GM12878 (cell line): ENCODE data around the gene ORAI1. TPM values are rescaled to one million over a fixed set of nuclear protein-coding genes. Genes with fewer than 3 reads are reported as not detected.

Experiments
- ATAC-seq: fragments of 200-7000 bp; cut with Tn5 transposase; 3 replicates; pipeline ENCODE4 v1.9.1; 2020; ENCODE audit warnings: mild to moderate bottlenecking, moderate library complexity
- BruUV-seq: library from RNA; stranded (reverse); fragments of 400-500 nt; replicated peaks from 2 replicates; lab custom pipeline; 2021; lab: Mats Ljungman, UMichigan
- CTCF ChIA-PET: fragments of 300-600 bp; sonication (Branson Sonifier 250); formaldehyde crosslinking; extraction: SDS; loops from one replicate; lab custom pipeline; 2021; ENCODE audit warnings: inconsistent platforms; lab: Yijun Ruan, JAX
- POLR2A ChIA-PET: fragments of 350-600 bp; formaldehyde crosslinking; extraction: SDS; loops from one replicate; lab custom pipeline; 2021; ENCODE audit warnings: inconsistent platforms; lab: Charles Lee
- RAD21 ChIA-PET: fragments of 300-600 bp; sonication (Branson Sonifier 250); formaldehyde crosslinking; loops from one replicate; lab custom pipeline; 2023; ENCODE audit warnings: antibody characterized with exemption; ENCODE audit not compliant: unreplicated experiment; lab: Charles Lee
- SMC1A ChIA-PET: fragments of 300-600 bp; sonication (Branson Sonifier 250); formaldehyde crosslinking; loops from one replicate; lab custom pipeline; 2023; ENCODE audit not compliant: unreplicated experiment, uncharacterized antibody; lab: Charles Lee
- DNase-seq: peaks from one replicate; pipeline ENCODE4 v3.0.0-alpha.2; 2011; ENCODE audit warnings: low read depth, low spot score
- FAIRE-seq: peaks from 3 replicates; lab custom pipeline; 2011; peaks lifted over from hg19 to GRCh38; lab: Jason Lieb, UNC
- H2AFZ ChIP-seq: 2 replicates; pipeline ENCODE4 v1.6.0; 2011; ENCODE audit warnings: low read depth, low read length, control low read depth; ENCODE audit not compliant: control insufficient read depth
- H3K27ac ChIP-seq: 2 replicates; pipeline ENCODE4 v1.5.1; 2011; ENCODE audit warnings: control low read depth; ENCODE audit not compliant: control insufficient read depth, insufficient read depth
- H3K27me3 ChIP-seq, 2 experiments: replicated peaks in 1 of 2; 2 replicates each; pipeline versions ENCODE4 v1.6.0 to v1.6.1; 2011; ENCODE audit warnings: low read length in 1 of 2; ENCODE audit not compliant: control insufficient read depth in 2 of 2, insufficient read depth in 2 of 2
- H3K36me3 ChIP-seq, 2 experiments: 2 replicates each; pipeline ENCODE4 v1.5.1; 2011; ENCODE audit warnings: low read length in 1 of 2; ENCODE audit not compliant: control insufficient read depth in 2 of 2, insufficient read depth in 2 of 2
- H3K4me1 ChIP-seq: 2 replicates; pipeline ENCODE4 v1.6.1; 2011; ENCODE audit warnings: mild to moderate bottlenecking, low read length, moderate library complexity, mixed read lengths; ENCODE audit not compliant: control insufficient read depth, insufficient read depth
- H3K4me2 ChIP-seq: 2 replicates; pipeline ENCODE4 v1.6.0; 2011; ENCODE audit warnings: control low read depth; ENCODE audit not compliant: control insufficient read depth, insufficient read depth
- H3K4me3 ChIP-seq: fragments of 200-600 bp; sonication (generic); 2 replicates; pipeline ENCODE4 v1.5.1; 2016
- H3K79me2 ChIP-seq: 2 replicates; pipeline ENCODE4 v1.6.0; 2011; ENCODE audit warnings: low read length; ENCODE audit not compliant: control insufficient read depth, insufficient read depth
- H3K9ac ChIP-seq: 2 replicates; pipeline ENCODE4 v1.8.0; 2011; ENCODE audit warnings: low read length, control low read depth, mixed read lengths; ENCODE audit not compliant: control insufficient read depth, insufficient read depth
- H3K9me3 ChIP-seq: replicated peaks from 3 replicates; pipeline ENCODE4 v1.5.1; 2011; ENCODE audit warnings: mild to moderate bottlenecking, low read length; ENCODE audit not compliant: control insufficient read depth, insufficient read depth
- H4K20me1 ChIP-seq: 2 replicates; pipeline ENCODE4 v1.6.0; 2011; ENCODE audit not compliant: control insufficient read depth, insufficient read depth
- BACH1 ChIP-seq: fragments of 450-650 bp; IDR thresholded peaks from 2 replicates; pipeline ENCODE4 v1.6.1; 2017; ENCODE audit warnings: mild to moderate bottlenecking, borderline replicate concordance
- CBX3 ChIP-seq: fragments of 200-600 bp; sonication (generic); IDR thresholded peaks from 2 replicates; pipeline ENCODE4 v1.6.1; 2016; ENCODE audit warnings: low read depth, borderline replicate concordance
- CREB1 ChIP-seq: IDR thresholded peaks from 2 replicates; pipeline ENCODE4 v1.6.1; 2012; ENCODE audit warnings: low read depth, mild to moderate bottlenecking, inconsistent platforms
- MYB ChIP-seq: fragments of 150-350 bp; IDR thresholded peaks from 2 replicates; pipeline ENCODE4 v1.6.1; 2014; ENCODE audit warnings: mild to moderate bottlenecking, low read depth, low read length, borderline replicate concordance
- NFYB ChIP-seq: IDR thresholded peaks from 2 replicates; pipeline ENCODE4 v1.6.1; 2011; ENCODE audit warnings: low read depth, mild to moderate bottlenecking, low read length, improper control_type of control experiment, moderate library complexity; ENCODE audit not compliant: insufficient read depth
- SMARCA5 ChIP-seq: fragments of 450-650 bp; IDR thresholded peaks from 2 replicates; pipeline ENCODE4 v1.6.1; 2017; ENCODE audit warnings: mild to moderate bottlenecking
- SMC3 ChIP-seq: IDR thresholded peaks from 2 replicates; pipeline ENCODE4 v1.6.1; 2011; ENCODE audit warnings: low read length, improper control_type of control experiment, borderline replicate concordance
- TAF1 ChIP-seq: IDR thresholded peaks from 2 replicates; pipeline ENCODE4 v1.6.1; 2011; ENCODE audit warnings: mild to moderate bottlenecking, low read depth, low read length, borderline replicate concordance
- YBX1 ChIP-seq: fragments of 450-650 bp; IDR thresholded peaks from 2 replicates; pipeline ENCODE4 v1.6.1; 2016; ENCODE audit warnings: antibody characterized with exemption
- ZNF207 ChIP-seq: fragments of 450-650 bp; IDR thresholded peaks from 2 replicates; pipeline ENCODE4 v1.6.1; 2014; ENCODE audit warnings: antibody characterized with exemption, mild to moderate bottlenecking, borderline replicate concordance
- ZNF384 ChIP-seq: IDR thresholded peaks from 2 replicates; pipeline ENCODE4 v1.6.1; 2012; ENCODE audit warnings: low read depth, mild to moderate bottlenecking, low read length, improper control_type of control experiment, borderline replicate concordance
- WGBS: methylation state at CpG from one replicate; pipeline ENCODE4 v1.1.6; 2016; ENCODE audit warnings: low lambda C conversion rate; ENCODE audit not compliant: insufficient replicate concordance, insufficient coverage; ENCODE audit errors: missing lambda C conversion rate; 5-methylcytosine and 5-hydroxymethylcytosine counted together
- in situ Hi-C: fragments of 300-500 bp; cut with MboI; formaldehyde crosslinking; loops from 9 replicates; pipeline ENCODE4 v1.14.3; 2018; ENCODE audit warnings: mixed read lengths
- intact Hi-C: fragments of 100-400 bp; cut with micrococcal nuclease; formaldehyde crosslinking; loops from one replicate; pipeline ENCODE4 v1.14.2; 2022; ENCODE audit not compliant: unreplicated experiment
- polyA plus RNA-seq, 11 experiments: library from polyadenylated mRNA; depleted of rRNA in 4 of 11; unstranded in 6 of 11; stranded (reverse) in 5 of 11; fragments of >200 nt; fragmentation: Nextera tagmentation in 4 of 11; fragmentation: Illumina TruSeq in 1 of 11; extraction: Ambion mirVana in 4 of 11; extraction: Trizol in 1 of 11; gene quantifications; 1 replicate in 1 of 11; 2 replicates in 10 of 11; pipeline versions ENCODE4 v1.2.1 to v1.2.3, GENCODE V29; 2011 to 2016; ENCODE audit warnings: inconsistent platforms in 2 of 11, missing spikeins in 2 of 11, low read depth in 1 of 11
- total RNA-seq, 4 experiments: library from RNA; depleted of rRNA in 3 of 4; stranded (reverse); fragments of >200 nt in 3 of 4; fragmentation: Illumina TruSeq in 1 of 4; extraction: Trizol in 1 of 4; gene quantifications; 2 replicates each; pipeline versions ENCODE4 v1.2.1 to v1.2.3, GENCODE V29; 2013 to 2021
- TF ChIP-seq, protein P1 (sequence below): fragments of 450-650 bp; IDR thresholded peaks from 2 replicates; pipeline ENCODE4 v1.6.1; 2017; ENCODE audit warnings: low read depth, mild to moderate bottlenecking, moderate library complexity
- TF ChIP-seq, protein P2 (sequence below): fragments of 450-650 bp; IDR thresholded peaks from 2 replicates; pipeline ENCODE4 v1.6.1; 2018; ENCODE audit warnings: borderline replicate concordance, mild to moderate bottlenecking; ENCODE audit not compliant: partially characterized antibody

ORAI1 gene
- total and polyA plus RNA-seq, 10 of the 15 experiments (the other 5 are each of a cell fraction or from before 2014, with no cell fraction given), result 5.5 to 33.1 (median 11.8) TPM

DNA sequence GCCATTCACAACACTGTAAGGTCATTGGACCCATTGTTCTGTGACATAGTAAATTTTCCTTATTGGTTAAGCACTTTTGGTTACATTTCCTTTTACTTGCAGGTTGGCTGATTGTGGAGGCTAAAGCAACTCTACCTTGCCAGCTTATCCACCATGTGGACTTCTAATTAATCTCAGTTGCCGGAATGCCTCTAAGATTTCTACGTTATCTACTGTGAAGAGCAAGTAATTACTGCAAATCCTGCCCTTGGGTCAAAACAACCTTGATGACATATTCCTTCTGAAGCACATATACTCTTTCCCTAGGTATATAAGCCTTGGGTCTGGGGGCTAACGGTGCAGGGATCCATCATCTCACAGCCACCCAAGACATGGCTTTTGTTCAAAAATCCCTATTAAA, 62.6 kb downstream of the ORAI1 start:
- 94% methylated on average over 3 of the region's 3 CpGs for WGBS
- Histone ChIP-seq H3K4me2 (no peak overlapping the region), H3K9me3 (no peaks in the 10 kb centered on the region), H2AFZ (no peak overlapping the region), H3K4me1 (no peaks in the 10 kb centered on the region; the same call in 1 of the 2 replicates), H3K9ac (no peak overlapping the region), H3K79me2 (no peaks in the 10 kb centered on the region)
- in situ Hi-C loops, result no loop called here
- ChIA-PET RAD21 (interaction anchor here (0.7 to 1.3 kb wide), 2 partner anchors 103 to 105 kb away, joined by 3 read pairs; no protein-coding TSS in a partner anchor), SMC1A (interaction anchor here (2.3 kb wide), 1 partner anchor 105 kb away, joined by 9 read pairs; the partner anchor contains the start of gene RHOF)
- no peak for ATAC-seq
- BruUV-seq, result no TSS peak
- TF ChIP-seq YBX1, result no peak
- no peak for TF ChIP-seq CBX3
- TF ChIP-seq CREB1, result no peak
- no peak for TF ChIP-seq SMARCA5
- TF ChIP-seq, protein P1, sequence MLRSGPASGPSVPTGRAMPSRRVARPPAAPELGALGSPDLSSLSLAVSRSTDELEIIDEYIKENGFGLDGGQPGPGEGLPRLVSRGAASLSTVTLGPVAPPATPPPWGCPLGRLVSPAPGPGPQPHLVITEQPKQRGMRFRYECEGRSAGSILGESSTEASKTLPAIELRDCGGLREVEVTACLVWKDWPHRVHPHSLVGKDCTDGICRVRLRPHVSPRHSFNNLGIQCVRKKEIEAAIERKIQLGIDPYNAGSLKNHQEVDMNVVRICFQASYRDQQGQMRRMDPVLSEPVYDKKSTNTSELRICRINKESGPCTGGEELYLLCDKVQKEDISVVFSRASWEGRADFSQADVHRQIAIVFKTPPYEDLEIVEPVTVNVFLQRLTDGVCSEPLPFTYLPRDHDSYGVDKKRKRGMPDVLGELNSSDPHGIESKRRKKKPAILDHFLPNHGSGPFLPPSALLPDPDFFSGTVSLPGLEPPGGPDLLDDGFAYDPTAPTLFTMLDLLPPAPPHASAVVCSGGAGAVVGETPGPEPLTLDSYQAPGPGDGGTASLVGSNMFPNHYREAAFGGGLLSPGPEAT, result no peak
- TF ChIP-seq MYB, result no peak
- TF ChIP-seq ZNF207, result no peak
- TF ChIP-seq SMC3, result no peak
- TF ChIP-seq BACH1, result no peak
- no peak for TF ChIP-seq NFYB
- TF ChIP-seq, protein P2, sequence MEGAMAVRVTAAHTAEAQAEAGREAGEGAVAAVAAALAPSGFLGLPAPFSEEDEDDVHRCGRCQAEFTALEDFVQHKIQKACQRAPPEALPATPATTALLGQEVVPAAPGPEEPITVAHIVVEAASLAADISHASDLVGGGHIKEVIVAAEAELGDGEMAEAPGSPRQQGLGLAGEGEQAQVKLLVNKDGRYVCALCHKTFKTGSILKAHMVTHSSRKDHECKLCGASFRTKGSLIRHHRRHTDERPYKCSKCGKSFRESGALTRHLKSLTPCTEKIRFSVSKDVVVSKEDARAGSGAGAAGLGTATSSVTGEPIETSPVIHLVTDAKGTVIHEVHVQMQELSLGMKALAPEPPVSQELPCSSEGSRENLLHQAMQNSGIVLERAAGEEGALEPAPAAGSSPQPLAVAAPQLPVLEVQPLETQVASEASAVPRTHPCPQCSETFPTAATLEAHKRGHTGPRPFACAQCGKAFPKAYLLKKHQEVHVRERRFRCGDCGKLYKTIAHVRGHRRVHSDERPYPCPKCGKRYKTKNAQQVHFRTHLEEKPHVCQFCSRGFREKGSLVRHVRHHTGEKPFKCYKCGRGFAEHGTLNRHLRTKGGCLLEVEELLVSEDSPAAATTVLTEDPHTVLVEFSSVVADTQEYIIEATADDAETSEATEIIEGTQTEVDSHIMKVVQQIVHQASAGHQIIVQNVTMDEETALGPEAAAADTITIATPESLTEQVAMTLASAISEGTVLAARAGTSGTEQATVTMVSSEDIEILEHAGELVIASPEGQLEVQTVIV, result no peak
- no peak for TF ChIP-seq ZNF384
- no peak for TF ChIP-seq TAF1
- TF ChIP-seq, all 136 proteins: peak for 0
- Histone ChIP-seq H4K20me1 (no peaks in the 10 kb centered on the region), H3K4me3 (no peak overlapping the region), H3K27ac (no peak overlapping the region), H3K27me3 (no peaks in the 10 kb centered on the region), H3K36me3 (no peaks in the 10 kb centered on the region)
- no peak for DNase-seq
- CTCF ChIA-PET, result interaction anchor here (2.2 to 6.7 kb wide), 2 partner anchors 83 to 106 kb away, joined by 4 to 44 read pairs; partner anchors contain the start of gene RHOF
- POLR2A ChIA-PET, result no interaction called here
- intact Hi-C loops, result loop anchor here (5.0 kb wide), 1 partner anchor 198 kb away; the partner anchor contains the start of gene PSMD9
- no peak for FAIRE-seq
